Transverse colon (tissue), 4 donors: ENCODE data around the gene FAM20C. TPM values are rescaled to one million over a fixed set of nuclear protein-coding genes. Genes with fewer than 3 reads are reported as not detected.

Experiments
- DNase-seq: peaks from one replicate; pipeline ENCODE4 v3.0.0-alpha.2; 2019
- H3K27ac ChIP-seq, 4 donors: fragments of 200-600 bp; sonication (generic); 2 replicates each; pipeline ENCODE4 v1.5.1; 2016 to 2018; ENCODE audit warnings: inconsistent platforms in 4 of 4
- H3K27me3 ChIP-seq: fragments of 200-600 bp; sonication (generic); 2 replicates; pipeline ENCODE4 v1.5.1; 2017; ENCODE audit warnings: inconsistent platforms
- H3K36me3 ChIP-seq, 4 donors: fragments of 200-600 bp; sonication (generic); 2 replicates each; pipeline ENCODE4 v1.5.1; 2017 to 2019; ENCODE audit warnings: inconsistent platforms in 4 of 4
- H3K4me1 ChIP-seq, 4 donors: fragments of 200-600 bp; sonication (generic); 2 replicates each; pipeline ENCODE4 v1.5.1; 2017 to 2020; ENCODE audit warnings: inconsistent platforms in 4 of 4
- H3K4me3 ChIP-seq, 4 donors: fragments of 200-600 bp; sonication (generic); 1 replicate in 1 of 4; 2 replicates in 3 of 4; pipeline versions ENCODE4 v1.5.1 to v1.6.1; 2017 to 2019; ENCODE audit warnings: inconsistent platforms in 4 of 4
- H3K9me3 ChIP-seq, 2 donors: fragments of 200-600 bp; sonication (generic); 2 replicates each; pipeline ENCODE4 v1.5.1; 2017 to 2019; ENCODE audit warnings: inconsistent platforms in 2 of 2
- EP300 ChIP-seq: sonication (generic); formaldehyde crosslinking; IDR thresholded peaks from one replicate; pipeline ENCODE4 v1.6.1; 2017; ENCODE audit warnings: antibody characterized with exemption, low read depth
- POLR2A ChIP-seq: fragments of 450-650 bp; IDR thresholded peaks from one replicate; pipeline ENCODE4 v1.6.1; 2016; ENCODE audit warnings: antibody characterized with exemption, mild to moderate bottlenecking, moderate library complexity
- POLR2AphosphoS5 ChIP-seq, 3 donors: sonication (generic); formaldehyde crosslinking; IDR thresholded peaks; one replicate each; pipeline ENCODE4 v1.6.1; 2016; ENCODE audit warnings: antibody characterized with exemption in 3 of 3
- WGBS, 2 donors: methylation state at CpG; one replicate each; pipeline ENCODE4 v1.1.5; 2018; ENCODE audit warnings: low coverage in 1 of 2; 5-methylcytosine and 5-hydroxymethylcytosine counted together
- in situ Hi-C, 4 donors: fragments of 200-750 bp; cut with MboI; loops; one replicate each; pipeline versions ENCODE4 v1.15.0 to v1.15.1; 2017; ENCODE audit warnings: low sequenced_read_pairs in 3 of 4, low pct_ligation_motif_present in 1 of 4, low pct_unique_long_range_greater_than_20kb in 1 of 4
- intact Hi-C: fragments of 100-400 bp; cut with DNase I; formaldehyde crosslinking; loops from one replicate; pipeline ENCODE4 v1.15.1; 2023; ENCODE audit warnings: low total_unique reads
- total RNA-seq, 4 donors: library from RNA; depleted of rRNA; stranded (reverse); fragments of >200 nt; gene quantifications; one replicate each; pipeline ENCODE4 v1.1.0, GENCODE V29; 2016
- TF ChIP-seq, protein P1 (sequence below), 5 experiments: fragments of 200-600 bp in 3 of 5; fragments of 450-650 bp in 2 of 5; sonication (generic) in 3 of 5; IDR thresholded peaks; 1 replicate in 2 of 5; 2 replicates in 3 of 5; pipeline ENCODE4 v1.5.1; 2016 to 2017; ENCODE audit warnings: antibody characterized with exemption in 5 of 5, inconsistent platforms in 3 of 5, mild to moderate bottlenecking in 2 of 5, moderate library complexity in 1 of 5

Gene FAM20C
- total RNA-seq, 4 donors from 2014 or later, result 10.5 to 62.3 (median 23.5) TPM

DNA sequence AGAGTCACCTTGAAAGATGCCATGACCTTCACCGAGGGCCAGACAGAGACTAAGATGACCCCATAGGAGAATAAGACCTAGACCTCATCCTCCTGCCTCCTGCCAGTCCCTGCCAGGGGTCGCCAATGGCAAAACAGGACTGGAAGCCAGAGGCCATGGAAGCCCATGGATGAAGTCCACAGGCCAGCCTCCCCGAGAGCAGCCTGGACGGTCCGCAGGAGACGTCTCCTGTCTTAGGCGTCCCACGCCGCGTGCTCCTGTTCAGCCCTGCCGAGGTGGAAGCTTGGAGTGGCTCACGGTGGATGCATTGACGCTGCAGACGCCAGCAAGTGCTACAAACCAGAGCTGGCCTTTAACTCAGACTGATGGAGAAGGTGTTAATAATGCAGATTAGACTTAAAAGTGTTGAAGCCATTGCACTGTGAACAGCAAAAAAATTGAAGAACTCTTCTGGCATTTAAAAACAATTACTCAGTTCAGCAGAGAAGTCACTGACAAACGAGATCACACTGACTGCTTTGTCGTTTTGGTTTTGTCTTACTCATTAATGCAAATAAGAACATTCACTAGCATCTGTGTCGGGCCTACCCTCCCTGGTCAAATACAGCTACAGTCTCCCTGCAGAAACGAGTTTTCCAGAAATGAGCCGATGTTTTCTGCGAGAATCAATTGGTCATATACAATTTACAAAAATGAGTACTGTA lies 38.1 kb upstream of the FAM20C start:
- no peak for DNase-seq

DNA sequence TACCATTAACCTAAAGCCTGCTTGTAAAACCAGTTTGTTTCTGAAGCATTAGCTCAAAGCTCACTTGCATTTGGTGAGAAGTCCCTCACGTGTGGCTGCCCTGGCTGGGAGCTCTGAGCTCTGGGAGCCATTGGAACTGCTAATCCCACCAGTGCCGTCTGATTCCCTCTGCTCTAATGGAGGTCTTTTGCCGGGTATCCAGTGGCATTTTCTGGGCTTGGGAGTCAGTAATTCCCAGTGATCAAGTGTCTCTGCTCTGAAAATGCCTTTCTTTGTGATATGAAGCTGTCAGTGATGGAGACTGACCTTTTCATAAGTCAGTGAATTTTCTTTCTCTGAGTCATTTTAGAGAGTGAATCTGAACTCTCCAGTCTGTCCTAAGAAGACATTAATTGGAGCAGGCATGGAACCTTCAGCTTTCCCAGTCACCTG lies 36.9 kb upstream of the FAM20C start:
- intact Hi-C loops, result no loop called here

More for the DNA sequence above, 38.1 kb upstream of the FAM20C start:
- H3K27me3 ChIP-seq, result no peaks in the 10 kb centered on the region
- H3K36me3 ChIP-seq, result no peaks in the 10 kb centered on the region
- TF ChIP-seq POLR2A, result no peak
- TF ChIP-seq, protein P1, sequence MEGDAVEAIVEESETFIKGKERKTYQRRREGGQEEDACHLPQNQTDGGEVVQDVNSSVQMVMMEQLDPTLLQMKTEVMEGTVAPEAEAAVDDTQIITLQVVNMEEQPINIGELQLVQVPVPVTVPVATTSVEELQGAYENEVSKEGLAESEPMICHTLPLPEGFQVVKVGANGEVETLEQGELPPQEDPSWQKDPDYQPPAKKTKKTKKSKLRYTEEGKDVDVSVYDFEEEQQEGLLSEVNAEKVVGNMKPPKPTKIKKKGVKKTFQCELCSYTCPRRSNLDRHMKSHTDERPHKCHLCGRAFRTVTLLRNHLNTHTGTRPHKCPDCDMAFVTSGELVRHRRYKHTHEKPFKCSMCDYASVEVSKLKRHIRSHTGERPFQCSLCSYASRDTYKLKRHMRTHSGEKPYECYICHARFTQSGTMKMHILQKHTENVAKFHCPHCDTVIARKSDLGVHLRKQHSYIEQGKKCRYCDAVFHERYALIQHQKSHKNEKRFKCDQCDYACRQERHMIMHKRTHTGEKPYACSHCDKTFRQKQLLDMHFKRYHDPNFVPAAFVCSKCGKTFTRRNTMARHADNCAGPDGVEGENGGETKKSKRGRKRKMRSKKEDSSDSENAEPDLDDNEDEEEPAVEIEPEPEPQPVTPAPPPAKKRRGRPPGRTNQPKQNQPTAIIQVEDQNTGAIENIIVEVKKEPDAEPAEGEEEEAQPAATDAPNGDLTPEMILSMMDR (IDR thresholded peaks at IDR 0.05), result no peak
- TF ChIP-seq POLR2AphosphoS5 (IDR thresholded peaks at IDR 0.05), result no peak
- no peaks in the 10 kb centered on the region for H3K9me3 ChIP-seq
- WGBS, 2 donors, result 63 to 82% methylated on average over 6 to 18 of the region's 20 CpGs
- H3K27ac ChIP-seq, result no peak overlapping the region
- H3K4me3 ChIP-seq, result no peak overlapping the region
- intact Hi-C loops, result no loop called here
- H3K4me1 ChIP-seq, result peaks cover 6 to 22% (median 17%) of the 10 kb centered on the region in 4 donors
- in situ Hi-C loops, result no loop called here

DNA sequence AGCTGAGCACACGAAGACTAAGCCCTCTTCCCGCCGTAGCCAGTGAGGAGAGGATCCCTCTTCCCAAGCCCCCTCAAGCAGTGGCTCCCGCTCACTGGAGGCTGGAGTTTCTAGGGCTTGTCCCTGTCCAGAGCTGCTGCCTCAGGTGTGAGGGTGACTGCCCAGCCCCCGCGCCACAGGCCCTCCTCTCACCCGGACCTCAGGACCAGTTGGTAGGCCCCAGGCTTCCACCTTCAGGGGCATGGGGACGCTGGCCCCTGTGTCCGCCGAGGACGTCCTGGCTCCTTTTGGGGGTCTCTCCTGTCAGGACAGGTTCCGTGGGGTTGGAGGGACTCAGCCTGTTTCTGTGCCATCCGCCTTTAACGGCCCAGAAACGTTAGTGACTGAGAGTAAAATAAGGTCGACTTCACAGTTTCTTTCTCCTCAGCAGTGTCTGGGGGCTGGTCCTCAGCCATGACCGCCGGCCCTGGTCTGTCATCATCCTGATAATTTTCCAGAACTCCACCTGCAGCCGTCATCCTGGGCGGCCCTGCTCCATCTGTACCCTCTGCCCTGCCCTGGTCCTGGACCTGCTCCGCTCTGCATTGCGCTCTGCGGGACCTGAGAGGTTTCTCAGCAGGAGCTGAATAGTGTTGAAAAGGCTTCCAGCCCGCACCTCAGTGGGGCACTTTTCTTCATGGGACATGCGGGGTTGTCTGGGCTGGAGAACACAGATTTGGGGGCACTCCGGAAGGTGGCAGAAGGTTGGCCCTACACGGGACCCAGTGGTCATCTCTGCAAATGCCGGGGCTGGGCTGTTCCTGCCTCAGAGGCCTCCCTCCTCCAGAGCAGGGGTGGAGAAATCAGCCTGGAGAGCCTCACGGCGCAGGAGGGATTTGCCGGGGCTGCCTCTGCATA lies 36.0 kb upstream of the FAM20C start:
- H3K36me3 ChIP-seq, result no peaks in the 10 kb centered on the region
- TF ChIP-seq, protein P1 (IDR thresholded peaks at IDR 0.05), result no peak
- TF ChIP-seq EP300, result no peak
- intact Hi-C loops (no loop called here), in situ Hi-C loops (no loop called here)
- H3K9me3 ChIP-seq, result no peaks in the 10 kb centered on the region
- H3K4me3 ChIP-seq, result no peak overlapping the region
- H3K27ac ChIP-seq, result peak overlapping the region in 1 of 4 donors; percentile 1
- peaks cover 4 to 15% (median 9%) of the 10 kb centered on the region in 4 donors for H3K4me1 ChIP-seq
- no peak for DNase-seq
- 75 to 87% methylated on average over 7 to 19 of the region's 31 CpGs for WGBS, 2 donors
- H3K27me3 ChIP-seq, result no peaks in the 10 kb centered on the region

More for the DNA sequence above, 36.9 kb upstream of the FAM20C start:
- in situ Hi-C loops, result no loop called here
- H3K27ac ChIP-seq, result peak overlapping the region in 1 of 4 donors; percentile 1
- no peaks in the 10 kb centered on the region for H3K36me3 ChIP-seq
- TF ChIP-seq, protein P1 (IDR thresholded peaks at IDR 0.05), result no peak
- TF ChIP-seq POLR2AphosphoS5 (IDR thresholded peaks at IDR 0.05) (no peak), EP300 (no peak), POLR2A (no peak)
- no peaks in the 10 kb centered on the region for H3K27me3 ChIP-seq
- H3K9me3 ChIP-seq, result no peaks in the 10 kb centered on the region
- H3K4me1 ChIP-seq, result peaks cover 0 to 14% (median 9%) of the 10 kb centered on the region in 4 donors
- DNase-seq, result no peak
- WGBS, 2 donors, result 44% methylated on average over 2 of the region's 3 CpGs; no CpG with 5 or more reads in 1 of the 2 donors
- no peak overlapping the region for H3K4me3 ChIP-seq

DNA sequence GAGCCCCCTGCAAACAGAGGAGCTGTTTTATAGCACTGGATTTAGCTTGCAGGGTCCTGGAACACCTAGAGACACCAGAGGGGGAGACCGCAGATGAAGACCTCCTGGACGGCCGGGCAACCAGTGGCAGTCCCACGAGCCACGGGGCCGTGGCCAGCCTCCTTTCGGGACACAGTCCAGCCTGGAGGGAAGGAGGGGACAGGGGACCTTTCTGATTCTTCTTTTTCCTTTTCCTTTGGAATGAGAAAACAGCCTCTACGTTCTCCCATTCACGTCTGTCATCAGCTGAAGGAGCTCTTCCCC lies 35.4 kb upstream of the FAM20C start:
- no peaks in the 10 kb centered on the region for H3K9me3 ChIP-seq
- no peak overlapping the region for H3K27ac ChIP-seq
- peaks cover 4 to 15% (median 9%) of the 10 kb centered on the region in 4 donors for H3K4me1 ChIP-seq
- in situ Hi-C loops (no loop called here), intact Hi-C loops (no loop called here)
- no peaks in the 10 kb centered on the region for H3K27me3 ChIP-seq
- no peak overlapping the region for H3K4me3 ChIP-seq
- TF ChIP-seq EP300 (no peak), POLR2A (no peak)
- TF ChIP-seq, protein P1 (IDR thresholded peaks at IDR 0.05), result no peak
- no peak for DNase-seq
- no peaks in the 10 kb centered on the region for H3K36me3 ChIP-seq
- WGBS, 2 donors, result 90% methylated on average over 2 to 7 of the region's 9 CpGs
